Sigmoid colon (tissue), 7 donors: Measurements from ENCODE around the gene GADD45GIP1. TPM values are rescaled to one million over a fixed set of nuclear protein-coding genes. Genes with fewer than 3 reads are reported as not detected.
A peak's percentile ranks its signal among the peaks of the same experiment; 100 is the strongest.

ENCODE experiments used
- DNase-seq: peaks from one replicate; pipeline ENCODE4 v3.0.0-alpha.2; 2019
- H3K27ac ChIP-seq, 4 donors: fragments of 200-600 bp; sonication (generic); one replicate each; pipeline ENCODE4 v1.5.1; 2016 to 2019; ENCODE audit warnings: mild to moderate bottlenecking in 1 of 4
- H3K27me3 ChIP-seq, 3 donors: fragments of 200-600 bp; sonication (generic); one replicate each; pipeline ENCODE4 v1.5.1; 2019; ENCODE audit warnings: mild to moderate bottlenecking in 1 of 3
- H3K36me3 ChIP-seq, 4 donors: fragments of 200-600 bp; sonication (generic); one replicate each; pipeline ENCODE4 v1.5.1; 2016 to 2019
- H3K4me1 ChIP-seq, 4 donors: fragments of 200-600 bp; sonication (generic); one replicate each; pipeline ENCODE4 v1.5.1; 2017 to 2019
- H3K4me3 ChIP-seq, 4 donors: fragments of 200-600 bp; sonication (generic); one replicate each; pipeline ENCODE4 v1.5.1; 2017 to 2019; ENCODE audit warnings: mild to moderate bottlenecking in 2 of 4, moderate library complexity in 1 of 4
- H3K9me3 ChIP-seq, 4 donors: fragments of 200-600 bp in 3 of 4; sonication (generic) in 3 of 4; one replicate each; pipeline versions ENCODE4 v1.5.1 to v1.6.1; 2013 to 2019
- CTCF ChIP-seq, 4 experiments: fragments of 450-650 bp in 3 of 4; fragments of 200-600 bp in 1 of 4; IDR thresholded peaks; one replicate each; pipeline ENCODE4 v1.5.1; 2016 to 2019; ENCODE audit warnings: antibody characterized with exemption in 4 of 4, mild to moderate bottlenecking in 3 of 4, moderate library complexity in 2 of 4
- EP300 ChIP-seq, 4 donors: sonication (generic); formaldehyde crosslinking; IDR thresholded peaks; one replicate each; pipeline ENCODE4 v1.6.1; 2017; ENCODE audit warnings: antibody characterized with exemption in 4 of 4
- POLR2A ChIP-seq, 2 donors: fragments of 450-650 bp; IDR thresholded peaks; one replicate each; pipeline ENCODE4 v1.6.1; 2016; ENCODE audit warnings: antibody characterized with exemption in 2 of 2, mild to moderate bottlenecking in 2 of 2, moderate library complexity in 2 of 2
- POLR2AphosphoS5 ChIP-seq, 4 donors: sonication (generic); formaldehyde crosslinking; IDR thresholded peaks; one replicate each; pipeline ENCODE4 v1.6.1; 2017; ENCODE audit warnings: antibody characterized with exemption in 4 of 4
- WGBS, 2 donors: extraction: QIAGEN DNeasy Blood & Tissue Kit; methylation state at CpG; one replicate each; pipeline ENCODE4 v1.1.7; 2013; 5-methylcytosine and 5-hydroxymethylcytosine counted together
- intact Hi-C: fragments of 100-400 bp; cut with DNase I; formaldehyde crosslinking; loops from one replicate; pipeline ENCODE4 v1.15.1; 2023
- polyA plus RNA-seq, 3 donors: library from polyadenylated mRNA; stranded (reverse); fragments of 200-250 nt; gene quantifications; one replicate each; pipeline ENCODE4 v1.2.3, GENCODE V29; 2013
- total RNA-seq, 4 donors: library from RNA; depleted of rRNA; stranded (reverse); fragments of >200 nt; gene quantifications; one replicate each; pipeline ENCODE4 v1.1.0, GENCODE V29; 2016
- donor health status: healthy with polysubstance abuse.
- donor health status: Bipolar disorder and iron deficiency.
- donor health status: healthy.

GADD45GIP1 gene
- total and polyA plus RNA-seq, 7 donors: 23.6 to 65.8 (median 36.0) TPM

DNA sequence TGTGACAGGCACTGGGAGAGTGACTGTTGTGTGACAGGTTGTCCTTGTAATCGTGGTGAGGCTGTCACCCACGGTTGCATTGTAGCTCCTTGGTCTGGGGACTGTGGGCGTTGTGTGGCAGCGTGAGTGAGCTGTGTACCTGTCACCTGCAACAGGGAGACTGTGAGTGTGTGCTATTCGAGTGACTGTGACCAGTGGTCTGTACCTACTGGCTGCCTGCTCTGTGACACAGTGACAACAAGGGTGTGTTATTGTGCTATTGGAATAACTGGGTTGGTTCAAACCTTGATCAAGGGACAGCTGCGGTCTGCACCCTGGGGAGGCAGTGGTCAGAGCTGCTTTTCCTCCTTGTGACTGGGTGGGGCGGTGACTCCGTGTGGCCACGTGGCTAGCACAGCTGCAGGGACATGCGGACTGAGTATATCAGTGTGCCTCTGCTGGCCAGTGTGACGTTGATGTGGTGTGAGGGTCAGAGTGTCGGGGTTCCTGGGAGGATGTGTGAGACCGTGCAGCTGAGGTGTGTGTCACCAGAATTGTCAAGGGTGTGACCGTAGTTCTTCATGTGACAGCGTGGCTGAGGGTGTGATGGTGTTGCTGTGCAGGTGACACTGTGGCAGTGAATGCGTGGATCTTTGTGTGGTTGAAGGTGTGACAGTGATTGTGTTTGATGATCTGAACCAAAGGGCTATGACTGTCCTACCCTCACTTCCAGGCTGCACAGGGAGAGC lies 28.2 kb upstream of the GADD45GIP1 start:
- H3K9me3 ChIP-seq: no peaks in the 10 kb centered on the region
- no peaks in the 10 kb centered on the region for H3K36me3 ChIP-seq
- H3K4me3 ChIP-seq: no peak overlapping the region
- DNase-seq: peak; percentile 82
- intact Hi-C loops: no loop called here
- no peaks in the 10 kb centered on the region for H3K27me3 ChIP-seq
- peak overlapping the region in 1 of 4 donors; percentile 37 for H3K27ac ChIP-seq
- H3K4me1 ChIP-seq: peaks cover 0 to 9% (median 7%) of the 10 kb centered on the region in 4 donors
- TF ChIP-seq EP300 (IDR thresholded peaks at IDR 0.05): no peak
- peak in 1 of 4 donors; percentile 17 for TF ChIP-seq POLR2AphosphoS5 (IDR thresholded peaks at IDR 0.05)
- TF ChIP-seq POLR2A (IDR thresholded peaks at IDR 0.05): no peak
- TF ChIP-seq CTCF (IDR thresholded peaks at IDR 0.05): no peak
- WGBS, 2 donors: 10 to 47% methylated on average over 16 of the region's 16 CpGs

DNA sequence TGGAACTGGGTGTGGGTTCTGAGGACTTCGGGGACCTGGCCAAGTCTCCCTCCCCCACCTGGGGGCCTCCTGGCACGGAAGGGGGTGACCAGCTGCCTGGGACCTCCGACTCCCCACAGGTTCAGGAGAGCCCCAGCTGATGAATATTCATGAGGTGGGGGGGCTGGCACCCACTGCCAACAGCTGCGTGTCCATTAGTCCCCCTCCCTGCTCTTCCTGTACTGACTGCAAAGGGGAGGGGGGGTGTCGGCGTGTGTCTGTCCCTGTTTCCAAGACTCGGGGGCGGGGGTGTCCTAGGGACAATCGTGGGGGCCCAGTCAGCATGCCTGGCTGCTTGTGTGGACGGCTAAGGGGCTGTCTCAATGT lies 27.6 kb upstream of the GADD45GIP1 start:
- TF ChIP-seq CTCF (IDR thresholded peaks at IDR 0.05) (no peak), POLR2AphosphoS5 (IDR thresholded peaks at IDR 0.05) (no peak), POLR2A (IDR thresholded peaks at IDR 0.05) (no peak), EP300 (IDR thresholded peaks at IDR 0.05) (no peak)
- Histone ChIP-seq H3K27ac (no peak overlapping the region), H3K27me3 (no peaks in the 10 kb centered on the region), H3K9me3 (no peaks in the 10 kb centered on the region), H3K4me1 (peaks cover 0 to 9% (median 7%) of the 10 kb centered on the region in 4 donors), H3K36me3 (no peaks in the 10 kb centered on the region), H3K4me3 (no peak overlapping the region)
- intact Hi-C loops: no loop called here
- 11 to 44% methylated on average over 10 of the region's 10 CpGs for WGBS, 2 donors
- no peak for DNase-seq

- Histone ChIP-seq H3K27ac (no peak overlapping the region), H3K4me1 (peaks cover 0 to 9% (median 7%) of the 10 kb centered on the region in 4 donors), H3K27me3 (no peaks in the 10 kb centered on the region), H3K4me3 (no peak overlapping the region), H3K9me3 (no peaks in the 10 kb centered on the region), H3K36me3 (no peaks in the 10 kb centered on the region)
- TF ChIP-seq EP300 (IDR thresholded peaks at IDR 0.05) (no peak), POLR2AphosphoS5 (IDR thresholded peaks at IDR 0.05) (no peak), POLR2A (IDR thresholded peaks at IDR 0.05) (no peak), CTCF (IDR thresholded peaks at IDR 0.05) (no peak)
- DNase-seq: no peak
- 51 to 71% methylated on average over 3 of the region's 3 CpGs for WGBS, 2 donors
- intact Hi-C loops: no loop called here
These were observed 27.2 kb upstream of the GADD45GIP1 start for GRCh38 chr19:12984143-12984627.

GRCh38 chr19:12983542-12984142 lies 26.6 kb upstream of the GADD45GIP1 start:
- peaks cover 0 to 9% (median 7%) of the 10 kb centered on the region in 4 donors for H3K4me1 ChIP-seq
- no peaks in the 10 kb centered on the region for H3K27me3 ChIP-seq
- DNase-seq: peak; percentile 91
- no peaks in the 10 kb centered on the region for H3K36me3 ChIP-seq
- intact Hi-C loops: loop anchor here (1.0 to 2.0 kb wide), 3 partner anchors 47 to 109 kb away; no protein-coding TSS in a partner anchor
- H3K27ac ChIP-seq: peak overlapping the region in 2 of 4 donors; percentile 37 to 51
- WGBS, 2 donors: 7 to 9% methylated on average over 51 of the region's 51 CpGs
- peak overlapping the region in 3 of 4 donors; percentile 32 to 38 (median 38) for H3K4me3 ChIP-seq
- H3K9me3 ChIP-seq: no peaks in the 10 kb centered on the region
- TF ChIP-seq EP300 (IDR thresholded peaks at IDR 0.05) (no peak), POLR2AphosphoS5 (IDR thresholded peaks at IDR 0.05) (peak in 1 of 4 donors; percentile 44), CTCF (IDR thresholded peaks at IDR 0.05) (peak; percentile 89 to 96 (median 94)), POLR2A (IDR thresholded peaks at IDR 0.05) (no peak)
